ENCODE results near the gene ADAM22.

DNA sequence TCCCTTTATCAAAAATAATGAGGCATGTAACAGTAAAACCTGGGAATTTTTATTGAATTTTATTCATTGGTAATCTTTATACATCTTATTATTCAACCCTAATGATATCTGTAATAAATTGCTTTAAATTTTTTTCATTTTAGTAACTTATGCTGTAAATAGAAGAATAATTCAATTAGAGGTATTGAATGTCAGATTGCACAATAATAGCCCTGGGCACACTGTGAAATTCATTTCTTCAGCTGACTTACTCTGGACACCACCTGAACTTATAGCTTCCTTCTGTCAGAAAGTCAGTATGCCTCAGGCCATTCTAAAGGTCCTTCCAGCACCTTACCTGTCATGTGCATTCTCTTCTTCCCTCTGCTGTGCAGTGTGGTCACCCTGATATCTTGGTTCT, 59.2 kb downstream of the ADAM22 start:
- TF ChIP-seq EZH2 (IDR thresholded peaks at IDR 0.05; ENCODE audit: insufficient read depth, poor library complexity, severe bottlenecking) (no peak), EZH2phosphoT487 (IDR thresholded peaks at IDR 0.05; ENCODE audit: insufficient read depth, low read depth) (no peak)

All from GM23248 (cell line).